HG02678 (cell line): Measurements from ENCODE around the gene IL12RB2.
"Not testable (repeated sequence)": the region's sequence is repeated elsewhere in the genome, so short reads cannot be mapped to it uniquely, and the experiment has no call there.

Source experiments
- ATAC-seq: cut with Tn5 transposase; IDR thresholded peaks from one replicate; pipeline ENCODE4 v1.9.1; 2021; ENCODE audit warnings: mild to moderate bottlenecking, moderate library complexity; ENCODE audit not compliant: unreplicated experiment

The IL12RB2 gene

GRCh38 chr1:67430358-67431155, 122.9 kb downstream of the IL12RB2 start, which contains the start of gene SERBP1:
SERBP1 (minus strand) TSS chr1:67430402; CDS start chr1:67430300, 102 bp downstream.
- peak; percentile 85 for ATAC-seq

GRCh38 chr1:67431156-67431765, 123.6 kb downstream of the IL12RB2 start:
- ATAC-seq, result no peak

GRCh38 chr1:67431869-67432578, 124.4 kb downstream of the IL12RB2 start:
- no peak for ATAC-seq

- no peak for ATAC-seq
Observed at GRCh38 chr1:67432745-67433144, 125.1 kb downstream of the IL12RB2 start.

GRCh38 chr1:67433837-67434236, 126.2 kb downstream of the IL12RB2 start:
- no peak for ATAC-seq

- no peak for ATAC-seq
Observed at GRCh38 chr1:67434491-67434890, 126.8 kb downstream of the IL12RB2 start.

GRCh38 chr1:67436511-67437055, 128.9 kb downstream of the IL12RB2 start:
- ATAC-seq, result no peak

GRCh38 chr1:67437961-67438360, 130.3 kb downstream of the IL12RB2 start:
- ATAC-seq, result no peak

- no peak for ATAC-seq
Observed at GRCh38 chr1:67439277-67440029, 131.8 kb downstream of the IL12RB2 start.

- no peak for ATAC-seq
Observed at GRCh38 chr1:67440339-67440738, 132.7 kb downstream of the IL12RB2 start.

- no peak for ATAC-seq
Observed at GRCh38 chr1:67441183-67441582, 133.5 kb downstream of the IL12RB2 start.

- no peak for ATAC-seq
Observed at GRCh38 chr1:67441739-67442281, 134.1 kb downstream of the IL12RB2 start.

GRCh38 chr1:67446014-67446413, 138.3 kb downstream of the IL12RB2 start:
- not testable (repeated sequence) for ATAC-seq
